GM10248 (cell line): ENCODE measurements around the gene TOR2A.
A peak's percentile ranks its signal among the peaks of the same experiment; 100 is the strongest.

Experiments
- CTCF ChIA-PET: fragments of 300-600 bp; sonication (Branson Sonifier 250); formaldehyde crosslinking; extraction: SDS; loops from one replicate; lab custom pipeline; 2021; ENCODE audit warnings: antibody characterized with exemption; lab: Yijun Ruan, JAX
- POLR2A ChIA-PET: fragments of 350-650 bp; sonication (Branson Sonifier 250); formaldehyde crosslinking; extraction: SDS; loops from one replicate; lab custom pipeline; 2020; ENCODE audit warnings: antibody characterized with exemption; lab: Yijun Ruan, JAX
- DNase-seq: peaks from one replicate; pipeline ENCODE4 v3.0.0; 2012; ENCODE audit errors: extremely low spot score
- TF ChIP-seq, protein P1 (sequence below): IDR thresholded peaks from 2 replicates; pipeline ENCODE4 v1.5.1; 2012; ENCODE audit warnings: mild to moderate bottlenecking, low read depth; ENCODE audit errors: extremely low read depth, missing control alignments, control extremely low read depth

Gene TOR2A

DNA sequence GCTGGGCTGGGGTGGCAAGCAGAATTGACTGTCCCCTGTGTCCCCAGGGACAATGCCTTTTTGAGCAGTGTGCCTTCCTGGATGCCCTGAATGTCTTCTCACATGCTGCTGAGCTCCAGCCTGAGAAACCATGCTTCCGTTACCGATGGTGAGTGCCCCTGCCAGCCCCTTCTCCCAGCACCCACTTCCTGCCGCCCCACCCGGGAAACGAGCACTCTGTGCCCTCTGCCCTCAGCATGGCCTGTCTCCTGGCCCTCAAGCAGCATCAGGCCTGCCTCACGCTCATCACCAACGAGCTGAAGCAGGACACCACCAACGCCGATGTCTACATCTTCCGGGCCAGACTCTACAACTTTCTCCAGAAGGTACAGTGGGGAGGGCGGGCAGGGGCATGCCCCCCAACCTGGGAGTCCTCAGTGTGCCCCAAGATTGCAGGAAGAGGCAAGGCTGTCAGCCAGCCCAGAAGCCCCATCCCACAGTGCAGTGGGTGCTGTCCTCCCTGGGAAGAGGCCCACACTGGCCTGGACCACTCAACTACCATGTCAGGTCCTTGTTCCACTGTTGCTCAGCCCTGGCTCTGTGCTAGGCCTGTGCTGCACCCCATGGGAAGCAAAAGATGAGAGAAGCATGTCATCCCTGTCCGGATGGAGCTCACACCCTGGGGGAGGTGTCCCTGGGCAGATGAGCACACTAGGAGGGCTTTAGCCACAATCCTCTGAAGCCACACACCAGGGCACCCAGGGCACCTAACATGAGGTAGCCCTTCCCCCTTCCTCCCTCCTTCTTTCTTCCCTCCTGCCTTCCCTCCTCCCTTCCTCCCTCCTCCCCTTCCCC lies 14.8 kb downstream of the TOR2A start:
- ChIA-PET POLR2A (interaction anchor here (0.5 kb wide), 1 partner anchor 181 kb away, joined by 3 read pairs; no protein-coding TSS in a partner anchor), CTCF (interaction anchor here (1.2 to 8.0 kb wide), 3 partner anchors 9 to 14 kb away, joined by 4 to 53 read pairs (median 6); partner anchors contain the start of gene TOR2A)
- TF ChIP-seq, protein P1, sequence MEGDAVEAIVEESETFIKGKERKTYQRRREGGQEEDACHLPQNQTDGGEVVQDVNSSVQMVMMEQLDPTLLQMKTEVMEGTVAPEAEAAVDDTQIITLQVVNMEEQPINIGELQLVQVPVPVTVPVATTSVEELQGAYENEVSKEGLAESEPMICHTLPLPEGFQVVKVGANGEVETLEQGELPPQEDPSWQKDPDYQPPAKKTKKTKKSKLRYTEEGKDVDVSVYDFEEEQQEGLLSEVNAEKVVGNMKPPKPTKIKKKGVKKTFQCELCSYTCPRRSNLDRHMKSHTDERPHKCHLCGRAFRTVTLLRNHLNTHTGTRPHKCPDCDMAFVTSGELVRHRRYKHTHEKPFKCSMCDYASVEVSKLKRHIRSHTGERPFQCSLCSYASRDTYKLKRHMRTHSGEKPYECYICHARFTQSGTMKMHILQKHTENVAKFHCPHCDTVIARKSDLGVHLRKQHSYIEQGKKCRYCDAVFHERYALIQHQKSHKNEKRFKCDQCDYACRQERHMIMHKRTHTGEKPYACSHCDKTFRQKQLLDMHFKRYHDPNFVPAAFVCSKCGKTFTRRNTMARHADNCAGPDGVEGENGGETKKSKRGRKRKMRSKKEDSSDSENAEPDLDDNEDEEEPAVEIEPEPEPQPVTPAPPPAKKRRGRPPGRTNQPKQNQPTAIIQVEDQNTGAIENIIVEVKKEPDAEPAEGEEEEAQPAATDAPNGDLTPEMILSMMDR, result no peak
- no peak for DNase-seq

DNA sequence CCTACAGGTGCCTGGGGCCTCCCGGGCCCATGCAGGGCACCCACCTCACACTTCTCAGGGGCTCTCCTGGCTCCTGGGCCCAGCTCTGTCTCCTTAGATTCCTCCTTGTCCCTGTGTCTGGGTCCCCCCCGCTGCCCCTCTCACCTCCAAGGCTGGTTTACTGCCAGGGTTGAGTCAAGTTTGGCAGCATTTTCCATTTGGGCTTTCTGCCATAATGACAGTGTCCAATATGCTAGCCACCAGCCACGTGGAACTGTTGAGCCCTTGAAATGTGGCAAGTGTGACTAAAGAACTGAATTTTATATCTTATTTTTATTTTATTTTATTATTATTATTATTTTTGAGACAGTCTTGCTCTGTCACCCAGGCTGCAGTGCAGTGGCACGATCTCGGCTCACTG lies 17.3 kb downstream of the TOR2A start:
- CTCF ChIA-PET, result interaction anchor here (1.2 to 8.0 kb wide), 2 partner anchors 16 to 152 kb away, joined by 5 to 53 read pairs; partner anchors contain the start of gene TOR2A
- DNase-seq, result no peak
- POLR2A ChIA-PET, result no interaction called here

DNA sequence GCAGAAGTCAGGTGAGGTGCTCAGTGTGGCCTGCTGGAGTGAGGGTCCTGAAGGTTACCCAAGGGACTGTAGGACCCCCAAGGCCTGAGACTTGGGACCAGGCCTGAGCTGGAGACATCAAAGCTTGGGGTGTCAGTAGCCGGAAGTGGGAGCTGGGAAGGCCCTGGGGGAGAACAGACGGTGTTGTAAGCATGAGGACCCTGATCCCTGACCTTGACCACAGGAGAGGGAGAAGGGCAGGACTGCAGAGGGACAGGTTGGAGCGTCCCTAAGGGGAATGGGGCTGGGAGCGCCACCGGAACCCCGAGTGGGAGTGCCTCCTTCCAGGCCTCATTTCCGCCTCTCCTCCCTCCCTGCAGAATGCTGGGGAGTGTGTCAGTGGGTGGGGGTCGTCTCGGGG lies 18.7 kb downstream of the TOR2A start:
- ChIA-PET CTCF (interaction anchor here (1.1 to 8.0 kb wide), 7 partner anchors 9 to 213 kb away, joined by 3 to 53 read pairs (median 5); partner anchors contain the start of genes CFAP157 and TOR2A), POLR2A (interaction anchor here (1.1 kb wide), 1 partner anchor 18 kb away, joined by 4 read pairs; the partner anchor contains the start of gene TOR2A)
- TF ChIP-seq, protein P1, result no peak
- DNase-seq, result no peak

More for the DNA sequence above, 17.3 kb downstream of the TOR2A start:
- TF ChIP-seq, protein P1, result no peak

DNA sequence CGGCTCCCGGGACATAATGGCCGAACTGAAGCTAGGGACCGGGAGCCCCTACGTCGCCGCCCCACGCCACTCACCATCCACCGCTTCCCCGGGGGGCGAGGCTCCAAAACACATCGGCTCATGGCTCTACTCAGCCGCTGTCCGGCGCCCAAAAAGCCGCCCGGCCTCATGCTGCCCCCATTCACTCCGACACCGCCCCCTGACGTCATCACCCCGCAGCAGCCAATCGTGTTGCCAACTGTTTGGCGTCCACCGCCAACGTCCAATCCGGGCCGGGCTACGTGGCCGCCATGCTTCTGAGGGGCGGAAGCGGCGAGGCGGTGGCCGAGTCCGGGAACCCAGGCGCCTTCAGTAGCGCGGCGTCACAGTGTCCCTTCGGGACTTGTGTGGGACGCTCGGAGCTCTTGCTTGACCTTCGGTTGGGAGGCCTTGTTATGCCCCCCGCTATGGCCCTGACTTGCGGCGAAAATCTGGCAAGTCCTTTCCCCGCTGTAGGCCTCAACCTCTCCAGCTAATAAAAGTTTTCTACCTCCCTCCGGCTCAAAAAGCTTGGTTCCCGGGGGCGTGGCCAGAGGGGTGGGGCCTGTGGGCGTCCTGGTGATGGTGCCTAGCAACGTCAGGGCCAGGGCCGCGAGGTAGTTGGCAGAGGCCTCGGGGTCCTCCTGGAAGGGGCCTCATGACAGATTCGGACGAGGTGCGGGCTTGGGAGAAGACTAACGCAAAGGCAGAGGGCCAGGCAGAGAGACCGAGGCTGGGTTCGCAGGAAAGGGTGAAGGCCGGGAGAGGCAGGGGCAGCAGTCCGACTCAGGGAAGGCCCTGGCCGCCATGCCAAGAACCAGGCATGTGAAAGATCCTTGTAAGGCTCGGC lies 19.4 kb downstream of the TOR2A start, which contains the start of the genes PTRH1 and TTC16:
Gene PTRH1, minus strand, starts transcription at position 194 of the 868 bp plus-strand sequence. Its CDS starts 24 bp downstream, at position 170.
Gene TTC16, plus strand, starts transcription at position 610 of the 868 bp plus-strand sequence. Its CDS starts 67 bp downstream, at position 677.
- TF ChIP-seq, protein P1, result no peak
- POLR2A ChIA-PET, result interaction anchor here (0.6 to 1.1 kb wide), 2 partner anchors 19 to 303 kb away, joined by 3 to 4 read pairs; partner anchors contain the start of gene TOR2A

DNA sequence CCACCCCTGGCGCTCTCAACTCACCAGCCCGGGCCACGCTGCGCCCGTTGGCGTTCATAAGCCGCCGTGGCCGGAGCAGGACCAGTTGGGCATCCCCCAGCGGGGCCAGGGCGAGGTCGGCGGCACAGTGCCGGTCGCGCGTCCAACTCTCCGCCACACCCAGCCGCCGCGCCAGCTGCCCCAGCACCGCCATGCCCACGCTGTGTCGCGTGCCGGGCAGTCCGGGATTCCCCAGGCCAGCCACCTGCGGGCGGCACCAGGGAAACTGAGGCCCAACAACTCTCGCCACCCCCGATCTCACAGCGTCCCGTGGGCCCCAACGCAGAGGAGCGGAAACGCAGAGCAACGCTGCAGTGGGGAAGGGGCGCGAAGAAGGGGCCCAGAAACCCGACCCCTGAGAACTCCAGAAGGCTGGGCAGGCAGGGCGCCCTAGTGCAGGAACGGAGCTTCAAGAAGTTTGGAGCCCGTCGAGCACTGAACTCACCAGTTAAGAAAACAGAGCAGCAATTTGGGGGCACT lies 20.1 kb downstream of the TOR2A start:
- no peak for DNase-seq
- ChIA-PET POLR2A (interaction anchor here (1.1 kb wide), 1 partner anchor 20 kb away, joined by 4 read pairs; the partner anchor contains the start of gene TOR2A), CTCF (interaction anchor here (1.3 to 8.0 kb wide), 6 partner anchors 14 to 207 kb away, joined by 3 to 53 read pairs (median 6); partner anchors contain the start of gene TOR2A)
- TF ChIP-seq, protein P1, result no peak

More for the DNA sequence above, 19.4 kb downstream of the TOR2A start, which contains the start of the genes PTRH1 and TTC16:
- DNase-seq, result peak; percentile 99
- CTCF ChIA-PET, result interaction anchor here (0.7 to 8.0 kb wide), 9 partner anchors 8 to 212 kb away, joined by 3 to 53 read pairs (median 4); partner anchors contain the start of genes CFAP157 and TOR2A
